GM21528 (cell line): ENCODE results near the gene BRMS1L.
"Not testable (repeated sequence)": the region's sequence is repeated elsewhere in the genome, so short reads cannot be mapped to it uniquely, and the experiment has no call there.

ENCODE experiments used
- ATAC-seq: cut with Tn5 transposase; IDR thresholded peaks from one replicate; pipeline ENCODE4 v1.9.1; 2021; ENCODE audit warnings: mild to moderate bottlenecking, moderate library complexity; ENCODE audit not compliant: unreplicated experiment, low FRiP score

BRMS1L gene

GRCh38 chr14:35819591-35820540 lies 6.3 kb upstream of the BRMS1L start:
- no peak for ATAC-seq

GRCh38 chr14:35821564-35822411 lies 4.3 kb upstream of the BRMS1L start:
- no peak for ATAC-seq

- ATAC-seq, result no peak
These were observed 3.6 kb upstream of the BRMS1L start for GRCh38 chr14:35822501-35822900.

- ATAC-seq, result not testable (repeated sequence)
These were observed 1.5 kb upstream of the BRMS1L start for GRCh38 chr14:35824446-35825165.

- no peak for ATAC-seq
These were observed 245 bp upstream of the BRMS1L start for GRCh38 chr14:35825968-35826217.

- no peak for ATAC-seq
These were observed 846 bp downstream of the BRMS1L start for GRCh38 chr14:35826952-35827416.

GRCh38 chr14:35827678-35828472 lies 1.7 kb downstream of the BRMS1L start:
- no peak for ATAC-seq

GRCh38 chr14:35829449-35829848 lies 3.3 kb downstream of the BRMS1L start:
- ATAC-seq, result no peak

- ATAC-seq, result no peak
These were observed 9.3 kb downstream of the BRMS1L start for GRCh38 chr14:35835208-35835982.

GRCh38 chr14:35841704-35842103 lies 15.6 kb downstream of the BRMS1L start:
- not testable (repeated sequence) for ATAC-seq

GRCh38 chr14:35842245-35842644 lies 16.1 kb downstream of the BRMS1L start:
- ATAC-seq, result not testable (repeated sequence)

- ATAC-seq, result no peak
These were observed 18.4 kb downstream of the BRMS1L start for GRCh38 chr14:35844494-35844893.

GRCh38 chr14:35847636-35848035 lies 21.5 kb downstream of the BRMS1L start:
- no peak for ATAC-seq

GRCh38 chr14:35849122-35849521 lies 23.0 kb downstream of the BRMS1L start:
- ATAC-seq, result no peak

GRCh38 chr14:35851823-35852222 lies 25.7 kb downstream of the BRMS1L start:
- ATAC-seq, result no peak

GRCh38 chr14:35853225-35853624 lies 27.1 kb downstream of the BRMS1L start:
- ATAC-seq, result no peak

GRCh38 chr14:35854696-35855270 lies 28.6 kb downstream of the BRMS1L start:
- no peak for ATAC-seq

- ATAC-seq, result peak; percentile 93
These were observed 29.8 kb downstream of the BRMS1L start for GRCh38 chr14:35855876-35856481.
